ENCODE results near the gene PPP2R5D. TPM values are rescaled to one million over a fixed set of nuclear protein-coding genes. Genes with fewer than 3 reads are reported as not detected.

PPP2R5D gene
- total RNA-seq, 1 donor from 2014 or later: 56.4 TPM

- peak; percentile 60 for DNase-seq (ENCODE audit: extremely low read depth, low read depth, low spot score)
Measured at GRCh38 chr6:43053545-43054205, 69.3 kb downstream of the PPP2R5D start, which contains the start of gene CUL7. TSS of gene CUL7 (minus strand) at chr6:43053851. CDS start at chr6:43052788, 1,063 bp downstream.

DNA sequence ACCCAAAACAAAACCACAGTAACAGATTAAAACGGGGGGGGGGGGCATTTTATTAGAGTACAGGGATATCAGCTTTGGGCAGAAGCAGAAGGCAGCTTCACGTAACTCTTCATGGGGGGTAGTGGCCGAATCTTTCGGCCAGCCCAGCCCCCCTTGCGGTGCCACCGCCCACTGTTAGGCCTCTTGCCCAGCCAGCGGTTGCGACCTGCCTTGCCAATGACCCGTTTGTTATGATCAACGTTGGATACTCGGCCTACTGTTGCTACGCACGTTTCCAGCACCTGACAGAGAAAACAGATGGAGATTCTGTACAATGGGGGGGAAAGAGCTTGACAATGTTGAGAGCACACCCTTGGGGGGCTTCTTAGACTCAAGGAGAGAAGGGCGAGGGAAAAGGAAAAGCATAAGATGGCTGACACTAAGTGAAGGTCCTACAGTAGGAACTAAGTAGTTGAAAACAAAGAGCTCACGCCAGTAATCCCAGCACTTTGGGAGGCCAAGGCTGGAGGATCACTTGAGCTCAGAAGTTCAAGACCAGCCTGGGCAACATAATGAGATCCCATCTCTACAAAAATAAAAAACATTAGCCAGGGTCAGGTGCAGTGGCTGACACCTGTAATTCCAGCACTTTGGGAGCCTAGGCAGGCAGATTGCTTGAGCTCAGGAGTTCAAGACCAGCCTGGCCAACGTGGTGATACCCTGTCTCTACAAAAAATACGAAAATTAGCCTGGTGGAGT is 70.0 kb downstream of the PPP2R5D start:
- no peak for DNase-seq (ENCODE audit: extremely low read depth, low read depth, low spot score)

DNA sequence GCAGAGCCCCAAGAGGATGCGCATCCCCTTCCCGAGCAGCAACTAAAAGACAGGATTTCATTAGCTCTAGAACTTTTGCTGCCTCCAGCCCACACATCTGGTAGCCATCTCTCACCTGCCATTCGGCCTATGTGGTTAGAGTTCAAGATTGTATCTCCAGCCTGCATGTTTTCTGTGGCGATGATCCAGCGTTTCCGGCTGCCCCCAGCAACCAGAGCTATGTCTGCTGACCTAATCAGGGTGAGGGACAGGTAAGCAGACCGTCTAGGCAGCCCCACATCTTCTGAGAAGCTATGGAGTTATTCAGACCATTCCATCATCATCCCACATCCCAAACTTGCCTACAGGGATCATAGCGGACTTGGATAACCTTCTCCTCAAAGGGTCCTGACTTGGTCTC is 71.6 kb downstream of the PPP2R5D start:
- DNase-seq (ENCODE audit: extremely low read depth, low read depth, low spot score): no peak

DNA sequence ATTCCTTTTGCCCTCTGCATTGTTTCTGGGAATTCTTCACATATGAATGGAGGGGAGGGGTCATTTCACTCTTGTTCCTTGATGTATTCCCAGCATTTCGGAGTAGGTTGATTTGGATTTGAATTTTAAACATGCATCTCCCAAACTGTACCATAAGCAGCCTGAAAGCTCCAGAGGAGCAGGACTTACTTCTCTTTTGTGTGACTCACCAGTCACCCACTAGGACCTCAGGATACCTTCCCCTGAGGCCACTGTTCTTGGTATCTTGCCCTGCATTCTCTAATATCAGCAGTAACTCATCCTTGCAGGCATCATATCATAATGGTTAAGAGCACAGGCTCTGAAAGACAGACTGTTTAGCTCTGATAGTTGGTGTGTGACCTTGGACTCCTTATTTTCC is 74.2 kb downstream of the PPP2R5D start:
- no peak for DNase-seq (ENCODE audit: extremely low read depth, low read depth, low spot score)

DNA sequence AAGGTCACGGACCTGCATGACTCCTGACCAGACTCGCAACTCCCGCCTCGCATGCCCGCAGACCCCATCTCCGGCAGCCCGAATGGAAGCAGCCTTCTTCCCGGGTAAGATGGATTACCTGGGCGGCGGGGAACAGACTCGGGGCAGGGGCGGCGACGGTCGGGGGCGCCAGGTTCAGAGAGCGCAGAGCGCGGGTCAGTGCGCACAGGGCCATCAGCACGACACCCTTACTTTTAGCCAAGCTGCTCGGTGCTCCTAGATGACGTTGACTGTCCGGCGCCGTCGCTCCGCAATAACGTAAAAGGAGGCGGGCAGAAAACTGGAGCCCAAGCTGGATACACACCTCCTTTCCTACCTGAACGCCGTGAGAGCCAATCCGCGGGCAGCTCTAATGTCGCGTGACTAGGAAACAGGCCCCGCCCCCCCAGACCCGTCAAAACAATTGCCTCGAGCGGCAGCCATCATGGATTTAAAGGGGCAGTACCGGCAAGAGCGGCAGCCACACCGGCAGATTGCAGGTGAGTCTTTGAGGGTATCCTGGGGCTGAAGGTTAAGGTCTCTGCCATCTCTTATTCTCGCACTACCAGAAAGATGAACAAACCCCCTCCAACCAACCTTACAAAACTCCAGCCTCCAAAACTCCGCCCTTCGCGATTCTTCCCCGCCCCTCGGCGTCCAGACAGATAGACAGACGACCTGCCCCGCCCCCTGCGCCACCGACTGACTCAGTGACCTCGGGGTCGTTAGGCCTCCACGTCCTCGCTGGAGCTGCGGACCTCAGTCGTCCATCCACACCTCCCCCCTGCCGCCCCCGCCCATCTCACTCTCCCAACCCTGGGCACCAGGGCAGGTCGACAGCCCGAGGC is 75.0 kb downstream of the PPP2R5D start, which contains the start of the genes KLC4 and MRPL2:
Gene KLC4, plus strand, starts transcription at position 464 of the 866 bp plus-strand sequence. CDS start 1,705 bp downstream, outside the sequence.
Gene MRPL2, minus strand, starts transcription at position 267 of the 866 bp plus-strand sequence. Its CDS starts 53 bp downstream, at position 214.
- DNase-seq (ENCODE audit: extremely low read depth, low read depth, low spot score): peak; percentile 94

- no peak for DNase-seq (ENCODE audit: extremely low read depth, low read depth, low spot score)
Measured at GRCh38 chr6:43060034-43060754, 75.8 kb downstream of the PPP2R5D start.

DNA sequence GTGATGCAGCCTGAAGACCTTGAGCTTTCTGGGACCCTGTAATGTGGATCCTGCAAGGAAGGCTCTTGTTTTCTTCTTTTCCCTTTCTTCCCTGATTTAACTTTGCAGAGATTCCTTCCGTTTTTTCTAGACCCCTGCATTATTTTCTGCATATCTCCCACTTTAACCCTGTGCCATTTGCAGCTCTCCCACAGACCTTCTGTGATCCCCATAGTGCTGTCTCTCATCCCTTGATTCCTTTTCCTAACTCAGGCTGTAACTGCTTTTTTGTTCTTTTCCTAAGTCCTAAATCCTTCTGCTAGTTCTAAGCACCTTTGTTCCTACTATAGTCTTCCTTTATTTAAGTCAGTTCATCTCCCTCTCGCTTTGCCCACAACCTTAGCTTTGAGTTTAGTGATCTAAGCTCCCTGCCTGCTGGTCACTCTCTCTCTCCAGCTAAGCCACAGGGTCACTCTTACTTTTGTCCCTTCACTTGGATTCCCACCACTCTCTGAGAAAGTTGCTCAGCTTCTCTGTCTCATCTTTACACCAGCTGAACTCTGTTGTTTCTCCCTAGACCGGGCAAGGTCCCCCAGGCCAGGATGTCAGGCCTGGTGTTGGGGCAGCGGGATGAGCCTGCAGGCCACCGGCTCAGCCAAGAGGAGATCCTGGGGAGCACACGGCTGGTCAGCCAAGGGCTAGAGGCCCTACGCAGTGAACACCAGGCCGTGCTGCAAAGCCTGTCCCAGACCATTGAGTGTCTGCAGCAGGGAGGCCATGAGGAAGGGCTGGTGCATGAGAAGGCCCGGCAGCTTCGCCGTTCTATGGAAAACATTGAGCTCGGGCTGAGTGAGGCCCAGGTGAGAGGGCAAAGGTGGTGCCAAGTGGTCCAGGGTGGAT is 76.6 kb downstream of the PPP2R5D start:
- no peak for DNase-seq (ENCODE audit: extremely low read depth, low read depth, low spot score)

GRCh38 chr6:43061861-43062260 is 77.5 kb downstream of the PPP2R5D start:
- no peak for DNase-seq (ENCODE audit: extremely low read depth, low read depth, low spot score)

Other genes with a start within 250 kb of the PPP2R5D start
- 33.2 and 36.2 TPM in 2 replicates for gene TBCC, start 238.5 kb upstream of the PPP2R5D start, total RNA-seq
- gene BICRAL, start 202.5 kb upstream of the PPP2R5D start, total RNA-seq: 5.5 and 6.2 TPM in 2 replicates
- gene RPL7L1, start 105.0 kb upstream of the PPP2R5D start, total RNA-seq: 93.3 and 108 TPM in 2 replicates
- not detected in 2 replicates for gene PTCRA, start 68.5 kb upstream of the PPP2R5D start, total RNA-seq
- 52.2 and 58.1 TPM in 2 replicates for gene CNPY3, start 55.1 kb upstream of the PPP2R5D start, total RNA-seq
- gene GNMT, start 23.8 kb upstream of the PPP2R5D start, total RNA-seq: not detected in 2 replicates
- gene PEX6, start 5.4 kb upstream of the PPP2R5D start, total RNA-seq: 22.3 and 22.5 TPM in 2 replicates
- gene MEA1, start 29.4 kb downstream of the PPP2R5D start, total RNA-seq: 50.8 and 53.2 TPM in 2 replicates
- gene KLHDC3, start 29.7 kb downstream of the PPP2R5D start, total RNA-seq: 88.4 and 88.6 TPM in 2 replicates
- 83.9 and 99.2 TPM in 2 replicates for gene RRP36, start 37.1 kb downstream of the PPP2R5D start, total RNA-seq
- gene CUL7, start 69.3 kb downstream of the PPP2R5D start, total RNA-seq: 26.6 and 31.9 TPM in 2 replicates
- 18.2 and 29.3 TPM in 2 replicates for gene MRPL2, start 74.9 kb downstream of the PPP2R5D start, total RNA-seq
- gene KLC4, start 75.1 kb downstream of the PPP2R5D start, total RNA-seq: 18.0 and 22.2 TPM in 2 replicates
- gene PTK7, start 91.7 kb downstream of the PPP2R5D start, total RNA-seq: 53.8 and 73.6 TPM in 2 replicates
- 30.1 and 31.4 TPM in 2 replicates for gene SRF, start 186.7 kb downstream of the PPP2R5D start, total RNA-seq
- 42.1 and 49.7 TPM in 2 replicates for gene CUL9, start 197.6 kb downstream of the PPP2R5D start, total RNA-seq
- gene DNPH1, start 244.9 kb downstream of the PPP2R5D start, total RNA-seq: 87.5 and 133 TPM in 2 replicates

All from glomerular endothelial cell (primary cell).